ENCODE results near the gene WDR45.

DNA sequence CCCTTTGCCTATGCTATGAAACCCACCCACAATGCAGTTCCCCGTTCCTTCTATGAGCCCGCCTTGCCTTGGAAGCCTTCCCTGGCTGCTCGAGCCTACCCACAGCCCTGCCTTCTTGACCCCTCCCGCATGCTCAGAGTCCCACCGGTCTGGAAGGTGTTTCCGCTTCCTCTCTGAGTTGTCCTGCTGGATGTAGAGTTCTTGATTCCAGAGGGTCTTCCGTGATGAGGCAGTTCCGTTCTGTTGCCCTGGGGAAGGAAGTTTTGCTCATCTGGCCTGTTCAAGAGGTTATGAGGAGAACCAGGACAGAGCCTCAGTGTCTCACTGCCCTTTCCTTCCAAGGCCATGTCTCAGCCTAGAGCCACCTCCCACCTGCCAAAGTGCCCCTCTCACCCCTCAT lies 36.4 kb upstream of the WDR45 start:
- TF ChIP-seq, protein P1, sequence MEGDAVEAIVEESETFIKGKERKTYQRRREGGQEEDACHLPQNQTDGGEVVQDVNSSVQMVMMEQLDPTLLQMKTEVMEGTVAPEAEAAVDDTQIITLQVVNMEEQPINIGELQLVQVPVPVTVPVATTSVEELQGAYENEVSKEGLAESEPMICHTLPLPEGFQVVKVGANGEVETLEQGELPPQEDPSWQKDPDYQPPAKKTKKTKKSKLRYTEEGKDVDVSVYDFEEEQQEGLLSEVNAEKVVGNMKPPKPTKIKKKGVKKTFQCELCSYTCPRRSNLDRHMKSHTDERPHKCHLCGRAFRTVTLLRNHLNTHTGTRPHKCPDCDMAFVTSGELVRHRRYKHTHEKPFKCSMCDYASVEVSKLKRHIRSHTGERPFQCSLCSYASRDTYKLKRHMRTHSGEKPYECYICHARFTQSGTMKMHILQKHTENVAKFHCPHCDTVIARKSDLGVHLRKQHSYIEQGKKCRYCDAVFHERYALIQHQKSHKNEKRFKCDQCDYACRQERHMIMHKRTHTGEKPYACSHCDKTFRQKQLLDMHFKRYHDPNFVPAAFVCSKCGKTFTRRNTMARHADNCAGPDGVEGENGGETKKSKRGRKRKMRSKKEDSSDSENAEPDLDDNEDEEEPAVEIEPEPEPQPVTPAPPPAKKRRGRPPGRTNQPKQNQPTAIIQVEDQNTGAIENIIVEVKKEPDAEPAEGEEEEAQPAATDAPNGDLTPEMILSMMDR (conservative IDR thresholded peaks at IDR 0.05; ENCODE audit: low read length) = no peak
- no peak for TF ChIP-seq EZH2phosphoT487 (IDR thresholded peaks at IDR 0.05; ENCODE audit: borderline replicate concordance)
